GM19324 (cell line): ENCODE measurements around the gene AUTS2.
A peak's percentile ranks its signal among the peaks of the same experiment; 100 is the strongest.

Experiments used
- ATAC-seq: cut with Tn5 transposase; IDR thresholded peaks from one replicate; pipeline ENCODE4 v1.9.1; 2021; ENCODE audit warnings: mild to moderate bottlenecking, moderate library complexity; ENCODE audit not compliant: unreplicated experiment, low FRiP score

Gene AUTS2

DNA sequence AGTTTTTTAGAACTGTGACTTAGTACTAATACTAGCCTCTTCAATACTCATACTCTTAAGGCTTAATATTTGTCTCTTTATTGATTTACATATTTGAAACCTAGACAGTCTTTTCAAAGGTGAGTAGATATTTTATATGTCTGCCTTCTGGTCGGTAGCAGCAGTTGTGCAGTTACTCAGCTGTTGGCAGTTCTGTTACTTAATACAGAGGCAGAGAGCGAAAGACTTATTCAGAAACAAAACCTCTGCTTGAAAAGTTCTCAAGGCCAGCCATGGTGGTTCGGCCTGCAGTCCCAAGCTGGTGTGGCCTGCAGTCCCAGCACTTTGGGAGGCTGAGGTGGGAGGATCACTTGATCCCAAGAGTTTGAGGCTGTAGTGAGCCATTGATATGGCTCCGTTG lies 84.2 kb downstream of the AUTS2 start:
- ATAC-seq: no peak

DNA sequence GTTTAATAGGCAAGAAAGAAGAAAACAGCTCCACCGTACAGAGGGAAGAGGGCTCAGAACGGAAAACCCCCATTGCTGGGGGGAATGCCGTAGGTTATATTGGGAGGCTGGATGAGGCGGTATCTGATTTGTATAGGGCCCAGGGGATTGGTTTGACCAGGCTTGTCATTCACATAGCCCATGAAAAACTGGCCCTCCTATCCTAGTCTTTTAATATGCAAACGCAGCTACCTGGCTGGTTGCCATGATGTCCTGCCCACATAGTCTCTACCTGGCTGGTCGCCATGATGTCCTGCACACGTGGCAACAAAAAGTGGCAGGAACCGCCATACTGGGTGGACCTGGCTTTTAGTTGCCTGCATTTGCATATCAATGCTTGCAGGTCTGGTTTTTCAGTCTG lies 84.7 kb downstream of the AUTS2 start:
- ATAC-seq: no peak

DNA sequence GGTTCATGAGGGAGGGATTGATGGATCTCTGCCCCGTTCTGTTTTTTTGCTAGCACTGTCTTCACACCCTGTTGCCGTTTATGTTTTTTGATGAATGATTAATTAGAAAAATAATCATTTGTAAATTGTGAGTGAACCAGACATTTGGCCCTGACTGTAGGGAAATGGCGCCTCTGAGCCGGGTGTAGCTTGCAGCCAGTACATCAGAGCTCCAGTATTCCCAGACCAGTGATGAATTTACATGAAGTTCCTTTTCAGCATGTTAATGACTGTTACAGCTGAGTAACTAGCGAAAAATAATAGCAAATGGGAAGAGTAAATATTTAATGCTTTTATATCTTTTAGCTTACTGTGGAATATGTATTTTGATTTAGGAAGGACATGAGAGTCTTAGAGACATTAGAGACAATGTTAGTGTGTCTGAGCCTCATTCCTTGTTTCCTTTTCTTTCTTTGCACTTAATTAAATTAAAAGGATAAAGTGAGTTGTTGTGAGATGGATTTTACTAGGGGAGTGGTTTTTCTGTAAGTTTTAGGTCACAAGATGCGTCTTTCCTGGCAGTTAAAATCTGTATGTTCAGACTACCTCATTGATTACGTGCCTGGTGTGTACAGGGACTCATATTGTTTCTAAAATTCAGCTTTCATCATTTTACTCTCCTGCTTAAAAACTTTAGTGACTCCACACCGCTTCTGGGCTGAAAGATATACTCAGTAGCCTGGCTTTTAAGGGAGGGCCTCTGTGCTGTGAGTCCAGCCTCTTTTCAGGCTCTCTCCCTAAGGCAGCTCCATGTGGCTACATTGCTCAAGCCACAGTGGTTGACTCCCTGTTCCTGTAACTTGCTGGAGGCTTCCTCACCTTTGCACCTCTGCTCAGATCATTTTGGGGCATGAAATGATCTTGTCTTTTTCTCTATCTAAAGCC lies 86.4 kb downstream of the AUTS2 start:
- ATAC-seq: no peak

DNA sequence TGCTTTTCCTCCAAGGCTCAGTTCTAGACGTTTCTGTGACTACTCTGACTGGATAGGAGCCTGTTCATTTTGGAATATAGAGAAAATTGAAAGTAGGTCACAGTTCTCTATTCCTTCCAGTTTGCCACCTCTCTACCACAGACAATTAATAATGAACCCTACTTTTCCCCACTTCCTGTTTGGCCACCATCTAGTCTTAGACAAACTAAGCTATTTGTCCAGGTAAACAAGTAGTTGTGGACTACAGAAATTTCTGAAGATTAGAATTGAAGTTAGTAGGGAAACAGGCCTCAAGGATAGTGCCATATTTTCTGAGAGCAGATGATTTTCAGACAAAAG lies 87.0 kb downstream of the AUTS2 start:
- ATAC-seq: no peak

DNA sequence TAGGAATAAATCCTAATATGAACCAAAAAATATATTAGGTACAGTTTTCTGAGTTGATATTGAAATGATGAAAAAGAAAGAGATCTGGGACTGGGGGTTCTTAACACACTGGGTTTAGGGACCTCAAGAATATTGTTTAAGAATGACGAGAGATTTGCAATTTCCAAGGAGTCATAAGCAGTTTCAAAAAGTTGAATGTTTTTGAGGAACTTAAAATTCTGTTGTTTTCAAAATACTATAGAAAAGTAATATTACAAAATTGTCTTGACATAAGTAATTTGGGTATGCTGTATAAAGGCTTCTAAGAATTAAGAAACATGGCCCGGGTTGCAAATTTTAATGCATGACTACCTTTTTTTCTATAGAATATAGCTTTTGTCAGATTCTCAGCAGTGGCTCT lies 88.1 kb downstream of the AUTS2 start:
- ATAC-seq: no peak

DNA sequence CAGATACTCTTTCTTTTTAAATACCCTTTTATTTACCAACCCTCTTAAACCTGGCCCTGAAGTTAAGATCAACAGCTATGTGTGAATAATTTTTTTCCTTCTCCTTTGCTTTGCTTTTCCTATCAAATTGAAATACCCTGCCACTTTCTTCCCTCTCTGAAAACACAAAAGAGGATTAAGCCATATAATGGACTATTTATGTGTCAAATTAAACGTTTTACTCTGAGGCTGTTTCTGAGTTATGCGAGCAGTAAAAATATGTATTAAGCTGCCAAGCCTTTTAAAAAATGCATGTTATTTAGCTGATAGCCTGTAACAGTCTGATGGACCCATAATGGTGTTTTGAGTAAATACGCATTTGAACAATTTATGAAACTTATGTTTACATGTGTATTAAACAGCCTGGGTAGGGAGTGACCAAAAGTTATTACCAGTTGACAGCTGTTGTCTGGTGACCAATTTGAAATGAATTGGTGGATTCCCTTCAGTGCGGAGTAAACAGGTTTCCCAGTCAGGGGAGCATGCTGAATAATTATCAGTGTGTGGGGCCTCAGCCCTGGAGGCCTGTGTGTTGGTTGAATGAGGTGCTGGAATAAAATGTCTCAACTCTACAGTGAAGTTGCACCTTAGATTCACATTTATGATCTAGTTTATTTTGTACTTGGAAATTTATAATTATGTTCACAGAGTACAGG lies 89.6 kb downstream of the AUTS2 start:
- ATAC-seq: no peak

DNA sequence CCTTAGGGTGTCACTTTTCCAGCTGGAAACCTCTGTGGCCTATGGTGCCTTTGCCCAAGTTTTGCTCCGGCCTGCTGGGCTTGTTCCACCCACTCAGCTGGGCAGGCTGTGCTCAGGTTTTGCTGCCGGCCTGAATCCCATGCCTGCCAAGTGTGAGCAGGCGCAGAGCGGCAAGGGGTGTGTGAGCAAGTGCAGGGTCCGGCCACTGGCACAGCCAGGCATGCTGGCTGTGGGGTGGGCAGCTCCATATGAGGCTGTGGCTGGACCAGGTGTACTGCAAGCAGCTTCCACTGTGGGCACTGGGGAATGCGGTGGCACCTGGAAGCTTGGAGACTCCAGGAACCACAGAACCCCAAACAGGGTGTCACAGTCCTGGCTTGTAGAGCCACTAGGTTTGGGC lies 92.1 kb downstream of the AUTS2 start:
- ATAC-seq: no peak

DNA sequence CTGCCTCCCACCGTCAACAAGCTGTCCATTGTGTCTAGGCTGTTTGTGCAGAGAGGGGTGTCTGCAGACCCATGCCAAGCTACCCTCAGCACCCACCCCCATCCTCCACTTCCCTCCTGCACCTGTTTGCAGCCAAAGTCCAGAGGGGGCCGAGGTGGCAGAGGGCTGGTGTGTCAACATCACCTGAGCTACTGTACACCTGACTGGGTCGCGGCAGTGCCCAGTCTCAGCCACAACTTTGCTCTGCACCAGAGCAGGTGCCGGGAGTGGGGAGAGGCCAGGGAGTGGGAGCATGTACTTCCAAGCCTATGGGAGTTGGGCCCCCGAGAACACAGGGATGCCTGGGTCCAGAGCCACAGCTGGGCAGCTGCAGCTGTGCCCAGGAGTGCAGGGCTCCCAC lies 93.1 kb downstream of the AUTS2 start:
- no peak for ATAC-seq

DNA sequence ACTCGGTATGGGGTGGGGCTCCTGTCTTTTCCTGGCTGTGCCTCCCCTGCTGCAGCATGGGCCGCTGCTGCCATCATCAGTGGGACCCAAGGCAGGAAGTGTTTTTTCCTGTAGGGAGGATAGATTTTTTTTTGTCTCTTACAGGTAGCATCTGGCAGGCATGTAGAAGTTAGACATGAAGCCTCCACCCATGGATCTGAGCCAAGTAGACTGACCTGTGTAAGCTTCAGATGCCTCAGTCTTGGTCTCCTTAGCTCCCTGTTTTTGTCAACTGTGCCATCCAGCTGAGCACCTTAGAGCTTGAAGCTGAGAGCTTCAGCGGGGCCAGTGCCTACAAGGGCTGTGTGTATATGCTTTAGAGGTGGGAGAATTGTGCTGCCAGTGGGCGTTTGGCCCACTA lies 93.5 kb downstream of the AUTS2 start:
- ATAC-seq: no peak

DNA sequence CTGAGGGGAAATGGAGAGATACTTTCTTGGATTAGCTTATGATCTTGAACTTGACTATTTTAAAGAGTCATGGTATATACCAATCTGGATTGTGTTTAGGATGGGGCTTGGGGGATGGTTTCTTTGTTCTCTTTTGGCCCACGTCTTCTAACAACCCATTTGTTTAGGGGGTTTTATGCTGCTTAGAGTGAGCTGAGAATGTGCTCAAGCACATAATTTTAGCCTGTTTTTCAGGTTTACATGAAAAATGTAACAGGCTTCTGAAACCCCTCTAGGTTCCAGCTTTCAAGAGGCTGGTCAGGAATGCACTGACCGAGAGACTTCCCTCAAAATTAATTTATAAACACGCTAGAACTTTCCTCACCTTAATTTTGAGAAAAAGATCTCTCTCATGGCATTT lies 94.3 kb downstream of the AUTS2 start:
- no peak for ATAC-seq

DNA sequence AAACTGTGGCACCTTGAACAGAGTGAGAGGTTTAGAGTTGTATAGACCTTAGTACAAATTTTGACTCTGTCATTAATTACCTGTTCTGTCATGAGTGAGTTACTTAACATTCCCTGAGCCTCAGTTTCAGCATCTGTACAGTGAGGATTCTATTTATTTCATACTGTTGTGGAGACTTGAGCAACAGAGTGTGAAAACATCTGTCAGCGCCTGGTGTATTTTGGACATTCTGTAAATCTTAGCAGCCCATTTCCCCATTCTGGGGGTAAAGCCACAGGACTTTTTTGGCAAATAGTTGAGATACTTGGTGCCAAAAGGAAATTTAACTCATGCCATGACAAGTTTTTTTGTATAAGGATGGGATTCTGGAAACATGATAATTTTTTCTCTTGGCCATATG lies 94.8 kb downstream of the AUTS2 start:
- ATAC-seq: no peak

DNA sequence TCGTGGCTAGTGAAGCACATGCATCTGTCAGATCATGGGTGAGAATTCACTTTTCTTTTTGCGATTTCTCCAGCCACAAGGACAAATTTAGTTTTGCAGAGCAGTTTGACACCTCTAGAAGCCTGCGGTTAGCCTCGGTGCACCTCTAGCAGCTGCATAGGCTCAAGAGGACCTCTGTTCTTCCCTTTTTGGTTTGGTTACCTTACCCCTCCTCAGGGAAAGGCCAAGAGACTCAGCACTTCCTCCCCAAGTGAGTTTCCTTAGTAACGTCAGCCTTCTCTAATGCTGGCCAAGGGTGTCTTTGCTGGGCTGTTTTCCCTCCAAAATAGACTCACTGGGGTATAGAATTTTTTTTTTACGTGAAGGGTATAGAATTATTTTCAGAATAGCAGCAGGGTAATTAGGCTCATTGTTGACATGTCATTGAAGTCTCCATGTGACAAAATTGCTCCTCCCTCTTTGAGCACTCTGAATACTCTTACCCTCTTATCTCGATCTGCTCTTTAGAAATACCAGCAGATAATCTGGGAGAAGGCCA lies 97.8 kb downstream of the AUTS2 start:
- ATAC-seq: peak; percentile 95

DNA sequence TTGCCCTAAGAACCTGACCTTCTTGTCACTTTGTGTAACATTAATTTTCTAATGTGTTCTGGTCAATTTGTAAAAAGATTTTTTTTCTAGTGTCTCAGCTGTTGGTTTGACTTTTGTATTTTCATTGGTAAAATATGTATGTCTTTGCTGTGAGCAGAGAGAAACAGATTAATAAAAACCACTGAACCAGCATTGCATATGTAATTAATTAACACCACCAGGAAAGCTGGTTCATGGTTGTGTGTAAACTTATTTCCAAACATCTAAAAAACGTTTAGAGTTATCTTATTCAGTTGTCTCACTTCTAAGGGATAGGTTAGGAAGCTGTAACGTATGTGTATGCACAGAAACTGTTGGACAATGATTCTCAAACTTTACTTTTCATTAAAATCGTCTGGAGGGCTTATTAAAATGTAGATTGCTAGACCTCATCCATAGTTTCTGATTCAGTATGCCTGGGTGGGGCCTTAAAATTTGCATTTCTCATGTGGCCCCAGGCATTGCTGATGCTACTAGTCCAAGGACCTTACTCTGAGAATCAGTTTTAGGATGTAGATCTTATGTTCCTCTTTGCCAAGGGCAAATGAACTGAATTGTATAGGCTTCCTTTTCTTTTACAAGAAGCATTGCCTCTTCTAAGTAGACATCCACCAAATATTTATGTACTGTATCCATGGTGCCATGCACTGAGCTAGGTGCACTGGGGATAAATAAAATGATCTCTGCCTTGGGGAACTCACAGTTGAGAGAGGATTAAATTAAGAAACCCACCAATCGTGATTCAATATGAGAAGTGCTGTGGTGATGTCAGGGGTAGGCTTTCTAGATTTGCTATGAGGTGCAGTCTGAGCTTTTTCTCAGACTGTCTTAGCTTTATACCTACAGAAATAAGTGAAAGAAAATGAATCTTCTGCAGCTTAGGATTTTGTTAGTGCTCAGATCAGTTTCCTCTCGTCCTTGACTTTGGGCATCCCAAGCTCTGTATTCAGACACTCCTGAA lies 98.7 kb downstream of the AUTS2 start:
- no peak for ATAC-seq

DNA sequence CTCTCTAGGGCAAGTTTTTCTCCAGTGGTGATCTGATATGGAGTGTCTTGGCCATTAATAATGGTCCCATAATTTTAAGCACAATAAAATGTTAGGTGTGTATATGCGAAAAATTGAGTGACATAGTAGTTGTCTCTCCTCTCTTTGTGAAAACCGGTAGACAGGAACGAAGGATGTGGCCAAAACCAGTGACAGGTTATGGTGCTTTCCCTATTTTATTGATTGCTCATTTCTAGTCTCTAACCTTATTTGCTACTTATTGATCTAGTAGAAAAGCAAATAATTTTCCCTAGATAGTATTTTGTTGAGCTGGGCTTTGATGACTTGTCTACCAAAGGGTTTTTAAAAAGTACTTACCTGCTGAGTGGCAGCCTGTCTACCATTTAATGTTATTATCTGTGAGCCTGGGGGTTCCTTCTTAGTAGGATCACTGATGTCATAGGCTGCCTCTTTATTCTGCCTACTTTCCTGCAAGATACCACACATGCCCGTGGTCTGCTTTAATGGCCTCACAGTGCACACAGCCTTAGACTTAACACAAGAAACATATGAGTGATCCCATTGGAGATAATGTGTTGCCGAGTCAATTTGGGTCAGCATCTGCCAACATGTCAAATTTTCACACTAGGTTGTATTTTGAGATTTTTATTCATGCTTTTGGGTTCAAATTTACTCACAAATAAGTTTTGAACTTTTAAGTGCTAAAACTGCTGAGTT lies 100.0 kb downstream of the AUTS2 start:
- ATAC-seq: no peak

DNA sequence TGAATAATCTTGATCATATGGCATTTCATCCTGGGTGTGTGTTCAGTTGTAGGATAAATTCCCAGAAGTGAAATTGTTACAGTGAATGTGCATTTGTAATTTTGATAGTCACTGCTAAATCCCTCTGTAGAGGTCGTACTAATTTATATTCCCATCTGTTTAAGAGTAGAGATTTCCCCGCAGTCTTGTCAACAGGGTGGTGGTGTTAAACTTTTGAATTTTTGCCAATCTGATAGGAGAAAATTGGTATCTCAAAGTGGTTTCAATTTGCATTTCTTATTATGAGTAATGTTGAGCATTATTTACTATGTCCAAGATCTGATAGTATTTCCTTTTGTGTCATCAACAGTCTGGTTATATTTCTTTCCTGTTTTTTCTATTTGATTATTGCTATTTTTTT lies 101.7 kb downstream of the AUTS2 start:
- no peak for ATAC-seq

DNA sequence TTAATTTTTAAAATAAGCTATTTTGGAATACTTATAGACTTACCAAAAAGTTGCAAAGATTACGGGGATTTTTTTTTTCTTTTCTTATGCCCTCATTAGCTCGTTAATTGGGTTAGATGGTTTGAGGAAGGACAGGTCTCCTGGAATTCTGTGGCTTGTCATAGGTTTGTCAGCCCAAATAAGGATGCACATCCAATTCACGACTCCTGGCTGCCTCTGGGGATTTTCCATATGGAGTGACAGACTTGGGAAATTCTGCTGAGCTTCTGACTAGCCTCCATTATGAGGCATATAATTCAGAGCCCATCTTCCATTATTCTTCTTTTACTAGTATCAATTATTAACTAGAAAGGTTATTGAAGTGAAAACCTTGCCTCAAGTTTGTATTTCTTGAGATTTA lies 102.1 kb downstream of the AUTS2 start:
- ATAC-seq: no peak

DNA sequence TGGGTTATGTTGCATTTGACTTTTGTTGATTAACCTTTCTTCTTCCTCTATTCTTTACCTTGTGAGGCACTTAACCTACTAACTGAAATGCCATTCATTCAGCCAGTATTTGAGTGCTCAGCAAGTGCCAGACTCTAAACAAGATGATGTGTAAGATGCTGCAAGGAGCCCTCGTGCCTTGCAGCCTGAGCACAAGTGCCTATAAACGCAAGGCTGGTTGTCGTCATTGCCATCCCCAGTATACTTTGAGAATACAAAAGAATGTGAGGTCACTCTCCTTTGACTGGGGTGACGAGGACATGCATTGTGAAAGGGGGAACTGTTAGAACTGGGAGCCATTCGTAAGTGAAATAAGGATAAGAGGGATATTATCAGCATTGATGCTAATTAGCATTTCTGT lies 103.0 kb downstream of the AUTS2 start:
- no peak for ATAC-seq

DNA sequence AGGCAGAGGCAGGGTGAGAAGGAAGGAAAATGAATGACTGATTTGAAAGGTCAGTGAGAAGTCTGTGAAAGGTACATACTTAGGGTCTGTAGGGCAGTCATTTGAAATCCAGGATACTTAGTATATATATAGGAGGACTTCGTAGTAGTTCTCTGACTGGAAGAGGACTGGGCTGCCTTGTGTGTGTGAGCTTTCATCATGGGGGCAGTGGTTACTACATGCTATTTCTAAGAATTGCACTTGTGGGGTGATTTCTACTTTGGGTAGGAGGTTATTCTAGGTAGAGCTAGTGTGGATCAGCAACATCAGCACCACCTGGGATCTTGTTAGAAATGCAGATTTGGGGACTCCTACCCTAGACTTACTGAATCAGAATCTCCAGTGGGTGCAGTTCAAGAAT lies 104.1 kb downstream of the AUTS2 start:
- no peak for ATAC-seq

DNA sequence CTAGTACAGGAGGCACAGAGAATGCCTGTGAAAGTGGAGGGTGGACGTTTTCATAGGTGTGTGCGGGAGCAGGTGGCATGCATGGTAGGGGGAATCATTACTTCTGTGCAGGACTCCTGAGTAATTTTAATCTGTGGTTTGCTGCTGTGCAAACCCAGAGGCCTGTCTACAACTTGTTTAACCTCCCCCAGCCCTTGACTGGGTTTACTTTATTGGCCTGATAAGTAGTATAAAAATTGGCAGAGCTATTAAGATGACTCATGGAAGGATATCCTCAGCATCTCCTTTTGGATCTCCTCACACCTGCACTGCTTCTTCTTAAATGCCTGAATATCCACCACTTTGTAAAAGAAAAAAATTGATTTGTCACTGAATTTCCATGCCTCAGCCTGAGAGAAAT lies 104.8 kb downstream of the AUTS2 start:
- no peak for ATAC-seq

DNA sequence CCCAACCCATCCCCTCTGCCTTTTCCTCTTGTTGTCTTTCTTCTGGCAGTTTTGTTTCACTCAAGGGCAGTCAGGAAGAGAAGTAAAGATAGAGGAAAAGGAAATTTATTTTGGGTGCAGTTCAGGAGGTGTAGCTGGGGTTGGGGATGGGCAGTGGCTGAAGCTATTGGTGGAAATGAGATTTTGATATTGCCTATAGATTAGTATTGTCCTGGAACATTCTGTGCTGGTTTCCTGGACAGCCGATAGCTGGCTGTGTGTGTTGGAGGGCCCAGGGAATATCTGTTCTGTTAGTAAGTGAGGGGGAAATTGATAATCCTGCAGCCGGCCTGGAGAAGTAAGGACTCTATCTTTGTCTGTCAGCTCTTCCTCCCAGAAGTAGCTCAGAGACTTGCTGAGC lies 107.8 kb downstream of the AUTS2 start:
- no peak for ATAC-seq
